GM04504 (cell line): ENCODE results near the gene GCLM.
"Not testable (repeated sequence)": the region's sequence is repeated elsewhere in the genome, so short reads cannot be mapped to it uniquely, and the experiment has no call there.

Experiments used
- DNase-seq: peaks from one replicate; pipeline ENCODE4 v3.0.0-alpha.2; 2012; ENCODE audit warnings: low read depth

Gene GCLM

GRCh38 chr1:93909146-93910050 is at the start of gene GCLM:
TSS of gene GCLM (minus strand) at chr1:93909430. CDS start at chr1:93909163, 267 bp downstream.
- peak; percentile 86 for DNase-seq

GRCh38 chr1:93958726-93959100 is 49.5 kb upstream of the GCLM start:
- DNase-seq = no peak

- no peak for DNase-seq
These were observed 48.9 kb upstream of the GCLM start for GRCh38 chr1:93958032-93958725.

- DNase-seq = no peak
These were observed 46.5 kb upstream of the GCLM start for GRCh38 chr1:93955765-93956164.

DNA sequence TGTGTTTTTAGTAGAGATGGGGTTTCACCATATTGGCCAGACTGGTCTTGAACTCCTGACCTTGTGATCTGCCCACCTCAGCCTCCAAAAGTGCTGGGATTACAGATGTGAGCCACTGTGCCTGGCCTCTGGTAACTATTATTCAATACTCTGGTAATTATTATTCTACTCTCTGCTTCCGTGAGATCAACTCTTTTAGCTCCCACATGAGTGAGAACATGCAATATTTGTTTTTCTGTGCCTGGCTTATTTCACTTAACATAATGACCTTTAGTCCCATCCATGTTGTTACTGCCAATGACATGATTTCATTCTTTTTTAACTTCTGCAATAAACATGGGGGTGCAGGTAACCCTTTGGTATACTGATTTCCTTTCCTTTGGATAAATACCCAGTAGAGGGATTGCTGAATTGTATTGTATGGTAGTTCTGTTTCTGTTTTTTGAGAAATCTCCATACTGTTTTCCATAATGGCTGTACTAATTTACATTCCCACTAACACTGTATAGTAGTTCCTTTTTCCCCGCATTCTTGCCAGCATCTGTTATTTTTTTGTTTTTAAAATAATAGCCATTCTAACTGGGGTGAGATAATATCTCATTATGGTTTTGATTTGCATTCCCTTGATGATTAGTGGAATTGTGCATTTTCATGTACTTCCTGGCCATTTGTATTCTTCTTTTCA is 37.9 kb upstream of the GCLM start:
- DNase-seq = not testable (repeated sequence)

DNA sequence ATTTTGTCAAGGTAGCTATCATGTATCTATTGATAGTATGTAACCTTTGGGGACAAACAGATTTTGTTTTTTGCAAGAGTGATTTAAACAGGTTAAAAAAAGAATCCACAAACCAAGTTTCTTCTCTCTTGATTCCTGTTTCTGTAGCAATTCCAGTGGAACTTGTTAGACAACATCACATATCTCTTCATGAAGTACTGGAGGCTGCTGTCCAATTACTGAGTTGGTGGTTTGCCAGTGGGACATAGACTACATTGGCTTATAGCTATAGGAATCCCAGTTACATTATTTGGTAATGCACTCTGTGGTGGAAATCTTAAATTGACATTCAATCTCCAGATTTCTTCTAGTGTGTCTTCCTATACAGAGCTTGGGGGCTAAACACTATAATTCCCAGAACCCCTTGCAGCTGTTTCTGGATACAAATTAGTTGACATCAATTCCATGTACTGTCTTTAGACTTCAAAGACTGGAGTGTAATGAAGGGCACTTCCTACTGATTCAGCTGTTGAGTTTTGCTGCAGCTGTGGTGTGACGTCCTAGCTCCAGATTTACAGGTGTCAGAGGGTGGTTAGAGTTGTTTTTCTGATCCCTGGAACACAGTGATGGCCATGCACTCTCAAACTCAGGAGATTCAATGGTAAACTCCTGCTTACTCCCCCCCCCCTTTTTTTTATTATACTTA is 29.4 kb upstream of the GCLM start:
- DNase-seq = no peak

DNA sequence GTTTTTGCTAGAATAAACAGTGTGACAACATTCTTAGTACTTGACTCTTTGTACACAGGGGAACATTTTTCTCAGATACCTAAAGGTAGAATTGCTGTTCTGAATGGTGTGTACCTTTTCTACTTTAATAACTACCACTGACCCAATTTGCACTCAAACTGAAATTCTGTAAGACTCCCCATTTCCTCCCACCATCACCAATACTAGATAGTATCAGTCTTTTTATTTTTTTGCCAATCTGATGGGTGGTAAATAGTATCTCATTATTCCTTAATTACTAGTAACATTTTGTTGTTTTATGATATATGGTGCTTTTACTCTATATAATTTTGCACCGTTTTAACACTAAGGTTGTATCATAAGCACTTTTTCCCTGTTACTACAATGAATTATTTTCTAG is 28.8 kb upstream of the GCLM start:
- DNase-seq = no peak

DNA sequence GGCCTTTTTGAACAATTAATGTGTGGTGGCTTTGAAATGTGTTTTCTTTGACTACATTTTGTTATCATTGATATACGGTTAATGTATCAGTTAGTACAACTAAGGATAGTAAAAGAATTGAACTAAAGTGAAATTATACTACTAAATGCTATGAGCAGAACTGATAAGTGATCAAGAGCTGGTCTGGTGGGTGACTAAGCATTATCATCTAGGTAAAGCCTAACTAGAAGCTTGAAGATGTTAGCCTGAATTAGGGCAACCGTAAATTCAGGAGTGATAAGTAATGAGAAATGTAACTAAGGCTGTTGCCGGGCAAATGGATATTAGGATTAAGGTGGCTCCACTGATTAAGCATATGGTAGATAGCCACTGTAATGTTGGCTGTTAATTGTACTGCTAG is 16.0 kb upstream of the GCLM start:
- no peak for DNase-seq

DNA sequence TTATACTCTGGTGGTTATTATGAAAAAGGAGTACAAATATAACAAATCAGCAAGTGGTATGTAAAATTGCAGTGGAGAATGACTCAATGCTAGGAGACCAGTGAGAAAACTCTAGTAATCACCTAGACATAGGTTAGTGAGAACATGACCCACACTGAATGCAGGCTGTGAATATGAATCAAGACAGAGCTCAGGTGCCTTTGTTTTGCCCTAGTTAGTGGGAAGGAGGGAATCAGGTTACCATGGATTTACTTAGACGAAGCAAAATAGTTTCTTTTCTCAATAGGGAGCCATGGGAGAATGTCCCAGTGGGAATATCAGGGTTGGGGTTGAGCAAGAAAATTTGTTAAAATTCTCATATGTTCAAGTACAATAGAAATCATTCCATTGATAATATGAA is 10.6 kb upstream of the GCLM start:
- no peak for DNase-seq

- no peak for DNase-seq
These were observed 8.1 kb upstream of the GCLM start for GRCh38 chr1:93917302-93917701.

DNA sequence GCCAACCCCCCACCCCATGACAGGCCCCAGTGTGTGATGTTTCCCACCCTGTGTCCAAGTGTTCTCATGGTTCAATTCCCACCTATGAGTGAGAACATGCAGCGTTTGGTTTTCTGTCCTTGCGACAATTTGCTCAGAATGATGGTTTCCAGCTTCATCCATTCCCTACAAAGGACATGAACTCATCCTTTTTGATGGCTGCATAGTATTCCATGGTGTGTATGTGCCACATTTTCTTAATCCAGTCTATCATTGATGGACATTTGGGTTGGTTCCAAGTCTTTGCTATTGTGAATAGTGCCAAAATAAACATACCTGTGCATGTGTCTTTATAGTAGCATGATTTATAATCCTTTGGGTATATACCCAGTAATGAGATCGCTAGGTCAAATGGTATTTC is 1.6 kb upstream of the GCLM start:
- not testable (repeated sequence) for DNase-seq

GRCh38 chr1:93910305-93910704 is 1.1 kb upstream of the GCLM start:
- no peak for DNase-seq

DNA sequence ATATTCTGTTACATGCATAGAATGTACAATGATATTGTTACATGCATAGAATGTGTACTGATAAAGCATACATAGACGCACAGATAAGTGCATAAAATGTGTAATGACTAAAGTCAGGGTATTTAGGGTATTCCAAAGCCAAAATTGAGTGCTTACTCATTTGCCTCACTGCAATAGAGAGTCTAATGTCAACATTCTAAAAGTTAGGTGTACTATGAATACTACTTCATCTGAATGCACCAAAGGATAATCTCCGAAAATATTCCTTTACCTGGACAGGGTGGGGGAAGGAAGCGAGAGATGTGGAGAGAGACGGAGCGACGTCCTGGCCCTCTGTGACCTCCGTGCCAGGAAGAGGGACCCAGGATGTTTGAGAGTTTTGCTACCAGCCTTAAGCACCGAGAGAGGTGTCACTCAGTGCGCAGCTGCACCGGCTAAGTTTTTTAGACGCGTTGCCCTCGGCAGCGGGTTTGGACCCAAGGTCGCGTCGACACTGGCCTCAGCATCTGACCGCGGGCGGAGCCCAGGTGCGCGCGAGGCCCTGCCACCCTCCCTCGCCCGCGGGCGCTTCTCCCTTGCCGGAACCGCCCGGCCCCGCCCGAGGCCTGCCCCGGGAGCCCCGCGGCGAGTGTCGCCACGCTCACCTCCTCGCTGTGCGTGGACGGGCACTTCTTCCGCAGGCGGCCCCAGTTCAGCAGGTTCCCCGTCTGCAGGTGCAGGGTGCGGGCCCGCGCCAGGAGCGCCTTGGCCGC is 660 bp downstream of the GCLM start:
- no peak for DNase-seq

DNA sequence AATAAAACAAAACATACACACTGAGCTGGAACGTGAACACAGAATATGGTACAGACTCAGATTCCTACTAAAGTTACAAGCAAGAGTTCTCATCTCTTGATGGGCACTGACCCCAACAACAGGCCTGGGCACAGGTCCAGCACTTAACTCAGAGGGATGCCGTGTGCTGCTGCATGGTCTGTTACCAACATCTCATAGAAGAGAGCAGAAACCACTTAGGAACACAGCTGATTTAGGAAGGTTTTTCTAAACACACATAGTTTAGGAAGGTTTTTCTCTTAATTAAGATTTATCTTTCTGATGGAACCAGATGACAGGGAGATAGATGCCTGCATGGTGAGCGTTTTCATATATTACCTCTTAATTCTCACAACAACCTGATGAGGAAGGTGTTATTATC is 1.5 kb downstream of the GCLM start:
- no peak for DNase-seq

DNA sequence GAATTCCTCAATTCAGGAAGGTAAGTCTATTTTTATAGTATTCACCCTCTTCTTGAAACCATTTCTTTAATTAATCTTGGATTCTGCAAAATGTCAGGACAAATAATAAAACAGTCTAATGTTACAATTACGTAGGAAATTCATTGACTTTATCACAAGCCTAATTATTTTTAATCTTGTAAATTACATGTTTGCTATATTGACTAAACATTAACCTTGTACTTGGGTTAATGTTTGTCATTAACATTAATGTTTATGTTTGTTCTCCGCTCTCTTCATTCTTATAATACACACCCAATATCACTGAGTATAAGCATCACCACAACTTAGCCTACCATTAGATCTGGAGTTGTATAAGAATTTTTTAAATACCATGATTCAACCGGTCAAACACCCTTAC is 2.8 kb downstream of the GCLM start:
- DNase-seq = no peak

GRCh38 chr1:93905734-93906133 is 3.5 kb downstream of the GCLM start:
- peak; percentile 25 for DNase-seq

DNA sequence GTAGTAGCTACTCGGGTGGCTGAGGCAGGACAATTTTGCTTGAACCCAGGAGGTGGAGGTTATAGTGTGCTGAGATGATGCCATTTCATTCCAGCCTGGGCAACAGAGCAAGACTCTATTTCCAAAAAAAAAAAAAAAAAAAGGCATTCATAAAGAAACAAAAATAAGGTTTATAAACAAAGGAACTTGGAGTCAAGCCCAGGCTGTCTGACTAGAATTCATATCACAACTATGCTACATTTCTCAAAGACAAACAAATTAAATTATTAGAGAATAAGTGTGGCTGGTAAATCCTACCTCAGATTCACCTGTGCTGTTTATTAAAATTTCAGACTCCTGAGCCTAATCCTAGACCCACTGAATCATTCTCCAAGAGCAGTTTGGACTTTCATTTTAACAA is 4.2 kb downstream of the GCLM start:
- no peak for DNase-seq

GRCh38 chr1:93904228-93904627 is 5.0 kb downstream of the GCLM start:
- DNase-seq = no peak

DNA sequence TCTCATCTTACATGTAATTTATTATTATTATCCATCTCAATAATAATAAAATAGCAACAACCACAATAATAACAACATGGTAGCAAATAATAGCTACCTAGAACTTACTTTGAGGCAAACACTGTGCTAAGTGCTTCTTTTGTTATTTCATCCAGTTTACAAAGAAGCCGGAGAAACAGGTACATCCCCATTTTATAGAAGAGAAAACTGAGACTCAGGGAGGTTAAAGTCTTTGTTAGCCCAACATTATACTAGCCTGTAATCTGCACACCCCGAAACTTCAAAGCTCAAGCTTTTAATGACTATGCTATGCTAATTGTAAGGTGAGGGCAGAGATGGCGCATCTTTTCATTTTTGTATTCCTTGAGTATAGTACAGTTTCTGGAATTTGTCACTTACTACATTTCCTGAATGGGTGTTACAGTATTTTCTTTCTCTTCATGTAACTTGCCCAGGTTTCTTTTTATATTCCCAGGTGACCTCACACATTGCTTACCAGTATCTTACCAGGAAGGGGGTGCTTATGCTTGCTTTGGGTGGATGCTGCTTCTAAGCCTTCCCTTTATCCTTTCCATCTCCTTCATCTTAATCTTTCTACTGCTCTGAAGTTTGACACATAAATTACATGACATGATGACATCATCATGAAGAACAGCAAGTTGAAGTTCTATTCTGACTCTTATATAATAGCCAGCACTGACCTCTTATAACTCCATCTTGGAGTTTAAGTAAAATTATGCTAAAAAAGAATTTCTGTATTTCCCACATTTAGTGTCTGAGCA is 8.3 kb downstream of the GCLM start:
- no peak for DNase-seq

- no peak for DNase-seq
These were observed 9.6 kb downstream of the GCLM start for GRCh38 chr1:93899543-93900207.
